ENCODE measurements around the gene POLA1. TPM values are rescaled to one million over a fixed set of nuclear protein-coding genes. Genes with fewer than 3 reads are reported as not detected.

Gene POLA1
- total RNA-seq, 1 donor from 2014 or later = 76.5 TPM

- DNase-seq (ENCODE audit: low read depth, low spot score) = no peak
- Mint-ChIP-seq H3K27ac (ENCODE audit: unreplicated experiment) (no peak overlapping the region), H3K36me3 (ENCODE audit: low read depth) (peaks cover 16% of the 10 kb centered on the region), H3K4me3 (no peak overlapping the region), H3K4me1 (peaks cover 18% of the 10 kb centered on the region), H3K9me3 (no peaks in the 10 kb centered on the region), H3K27me3 (ENCODE audit: low read depth) (no peaks in the 10 kb centered on the region)
- TF ChIP-seq CTCF (conservative IDR thresholded peaks at IDR 0.05) = no peak
Measured at GRCh38 chrX:24768556-24768955, 74.8 kb downstream of the POLA1 start.

- Mint-ChIP-seq H3K4me1 (no peaks in the 10 kb centered on the region), H3K27me3 (ENCODE audit: low read depth) (no peaks in the 10 kb centered on the region), H3K36me3 (ENCODE audit: low read depth) (peaks cover 18% of the 10 kb centered on the region), H3K9me3 (no peaks in the 10 kb centered on the region), H3K4me3 (no peak overlapping the region), H3K27ac (ENCODE audit: unreplicated experiment) (no peak overlapping the region)
- TF ChIP-seq CTCF (conservative IDR thresholded peaks at IDR 0.05) = no peak
- DNase-seq (ENCODE audit: low read depth, low spot score) = no peak
Measured at GRCh38 chrX:24774650-24775049, 80.9 kb downstream of the POLA1 start.

- H3K27me3 Mint-ChIP-seq (ENCODE audit: low read depth) = no peaks in the 10 kb centered on the region
- H3K36me3 Mint-ChIP-seq (ENCODE audit: low read depth) = peaks cover 22% of the 10 kb centered on the region
- no peaks in the 10 kb centered on the region for H3K4me1 Mint-ChIP-seq
- TF ChIP-seq CTCF (conservative IDR thresholded peaks at IDR 0.05) = no peak
- no peak overlapping the region for H3K27ac Mint-ChIP-seq (ENCODE audit: unreplicated experiment)
- no peaks in the 10 kb centered on the region for H3K9me3 Mint-ChIP-seq
- no peak for DNase-seq (ENCODE audit: low read depth, low spot score)
- H3K4me3 Mint-ChIP-seq = no peak overlapping the region
Measured at GRCh38 chrX:24775891-24776290, 82.2 kb downstream of the POLA1 start.

GRCh38 chrX:24777660-24778059, 83.9 kb downstream of the POLA1 start:
- peaks cover 21% of the 10 kb centered on the region for H3K36me3 Mint-ChIP-seq (ENCODE audit: low read depth)
- no peak for DNase-seq (ENCODE audit: low read depth, low spot score)
- no peaks in the 10 kb centered on the region for H3K27me3 Mint-ChIP-seq (ENCODE audit: low read depth)
- no peak for TF ChIP-seq CTCF (conservative IDR thresholded peaks at IDR 0.05)
- no peak overlapping the region for H3K27ac Mint-ChIP-seq (ENCODE audit: unreplicated experiment)
- H3K4me3 Mint-ChIP-seq = no peak overlapping the region
- H3K9me3 Mint-ChIP-seq = no peaks in the 10 kb centered on the region
- no peaks in the 10 kb centered on the region for H3K4me1 Mint-ChIP-seq

GRCh38 chrX:24782011-24782410, 88.3 kb downstream of the POLA1 start:
- H3K4me3 Mint-ChIP-seq = no peak overlapping the region
- H3K36me3 Mint-ChIP-seq (ENCODE audit: low read depth) = peaks cover 31% of the 10 kb centered on the region
- H3K4me1 Mint-ChIP-seq = no peaks in the 10 kb centered on the region
- no peak for TF ChIP-seq CTCF (conservative IDR thresholded peaks at IDR 0.05)
- H3K9me3 Mint-ChIP-seq = peaks cover under 1% of the 10 kb centered on the region
- H3K27me3 Mint-ChIP-seq (ENCODE audit: low read depth) = no peaks in the 10 kb centered on the region
- no peak overlapping the region for H3K27ac Mint-ChIP-seq (ENCODE audit: unreplicated experiment)
- DNase-seq (ENCODE audit: low read depth, low spot score) = no peak

GRCh38 chrX:24789047-24789446, 95.3 kb downstream of the POLA1 start:
- peaks cover 26% of the 10 kb centered on the region for H3K4me1 Mint-ChIP-seq
- peak overlapping the region; percentile 5 for H3K27ac Mint-ChIP-seq (ENCODE audit: unreplicated experiment)
- TF ChIP-seq CTCF (conservative IDR thresholded peaks at IDR 0.05) = no peak
- no peak overlapping the region for H3K4me3 Mint-ChIP-seq
- no peak for DNase-seq (ENCODE audit: low read depth, low spot score)
- H3K36me3 Mint-ChIP-seq (ENCODE audit: low read depth) = peaks cover 33% of the 10 kb centered on the region
- peaks cover 5% of the 10 kb centered on the region for H3K9me3 Mint-ChIP-seq
- H3K27me3 Mint-ChIP-seq (ENCODE audit: low read depth) = no peaks in the 10 kb centered on the region
